ENCODE results near the gene NDUFV2. TPM values are rescaled to one million over a fixed set of nuclear protein-coding genes. Genes with fewer than 3 reads are reported as not detected.
A peak's percentile ranks its signal among the peaks of the same experiment; 100 is the strongest.

NDUFV2 gene
- total RNA-seq, 4 donors from 2014 or later = 251 to 386 (median 277) TPM

DNA sequence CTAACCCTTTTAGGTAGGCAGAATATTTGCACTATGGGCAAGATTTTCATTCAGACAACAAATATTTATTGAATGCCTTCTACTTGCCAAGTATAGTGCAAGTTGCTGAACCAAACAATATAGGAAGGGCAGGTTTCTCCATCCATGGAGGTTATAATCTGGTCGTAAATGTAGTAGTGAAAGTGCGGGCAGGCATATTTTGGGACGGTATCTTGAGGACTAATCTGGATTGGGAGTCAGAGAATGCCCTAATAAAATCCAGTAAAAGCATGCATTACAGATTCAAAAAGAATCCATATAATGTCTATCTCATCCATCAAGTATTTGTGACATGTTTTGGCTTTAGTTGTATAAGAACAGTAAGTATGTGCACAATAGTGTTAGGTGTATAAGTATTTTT is 1.7 kb upstream of the NDUFV2 start:
- ATAC-seq (no peak), DNase-seq (no peak)
- no peak for TF ChIP-seq POLR2A (IDR thresholded peaks at IDR 0.05)
- TF ChIP-seq, protein P1, sequence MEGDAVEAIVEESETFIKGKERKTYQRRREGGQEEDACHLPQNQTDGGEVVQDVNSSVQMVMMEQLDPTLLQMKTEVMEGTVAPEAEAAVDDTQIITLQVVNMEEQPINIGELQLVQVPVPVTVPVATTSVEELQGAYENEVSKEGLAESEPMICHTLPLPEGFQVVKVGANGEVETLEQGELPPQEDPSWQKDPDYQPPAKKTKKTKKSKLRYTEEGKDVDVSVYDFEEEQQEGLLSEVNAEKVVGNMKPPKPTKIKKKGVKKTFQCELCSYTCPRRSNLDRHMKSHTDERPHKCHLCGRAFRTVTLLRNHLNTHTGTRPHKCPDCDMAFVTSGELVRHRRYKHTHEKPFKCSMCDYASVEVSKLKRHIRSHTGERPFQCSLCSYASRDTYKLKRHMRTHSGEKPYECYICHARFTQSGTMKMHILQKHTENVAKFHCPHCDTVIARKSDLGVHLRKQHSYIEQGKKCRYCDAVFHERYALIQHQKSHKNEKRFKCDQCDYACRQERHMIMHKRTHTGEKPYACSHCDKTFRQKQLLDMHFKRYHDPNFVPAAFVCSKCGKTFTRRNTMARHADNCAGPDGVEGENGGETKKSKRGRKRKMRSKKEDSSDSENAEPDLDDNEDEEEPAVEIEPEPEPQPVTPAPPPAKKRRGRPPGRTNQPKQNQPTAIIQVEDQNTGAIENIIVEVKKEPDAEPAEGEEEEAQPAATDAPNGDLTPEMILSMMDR (IDR thresholded peaks at IDR 0.05 in 4 of 5, conservative IDR thresholded peaks at IDR 0.05 in 1 of 5) = no peak
- Histone ChIP-seq H3K27ac (peak overlapping the region in 1 of 4 donors; percentile 93), H3K4me3 (no peak overlapping the region), H3K36me3 (no peaks in the 10 kb centered on the region), H3K9me3 (no peaks in the 10 kb centered on the region), H3K4me1 (peaks cover 28 to 31% of the 10 kb centered on the region in 2 donors), H3K27me3 (no peaks in the 10 kb centered on the region)
- intact Hi-C loops (cut with DNase I; ENCODE audit: low total_unique reads) (no loop called here), in situ Hi-C loops (cut with MboI; ENCODE audit: low sequenced_read_pairs in 4 of 4) (loop anchor here in 2 of 4 donors (5.0 to 25.0 kb wide), 2 partner anchors 37 to 1863 kb away; partner anchors contain the start of genes ANKRD12 (in 1 of the 2) and LRRC30 (in 1 of the 2))

DNA sequence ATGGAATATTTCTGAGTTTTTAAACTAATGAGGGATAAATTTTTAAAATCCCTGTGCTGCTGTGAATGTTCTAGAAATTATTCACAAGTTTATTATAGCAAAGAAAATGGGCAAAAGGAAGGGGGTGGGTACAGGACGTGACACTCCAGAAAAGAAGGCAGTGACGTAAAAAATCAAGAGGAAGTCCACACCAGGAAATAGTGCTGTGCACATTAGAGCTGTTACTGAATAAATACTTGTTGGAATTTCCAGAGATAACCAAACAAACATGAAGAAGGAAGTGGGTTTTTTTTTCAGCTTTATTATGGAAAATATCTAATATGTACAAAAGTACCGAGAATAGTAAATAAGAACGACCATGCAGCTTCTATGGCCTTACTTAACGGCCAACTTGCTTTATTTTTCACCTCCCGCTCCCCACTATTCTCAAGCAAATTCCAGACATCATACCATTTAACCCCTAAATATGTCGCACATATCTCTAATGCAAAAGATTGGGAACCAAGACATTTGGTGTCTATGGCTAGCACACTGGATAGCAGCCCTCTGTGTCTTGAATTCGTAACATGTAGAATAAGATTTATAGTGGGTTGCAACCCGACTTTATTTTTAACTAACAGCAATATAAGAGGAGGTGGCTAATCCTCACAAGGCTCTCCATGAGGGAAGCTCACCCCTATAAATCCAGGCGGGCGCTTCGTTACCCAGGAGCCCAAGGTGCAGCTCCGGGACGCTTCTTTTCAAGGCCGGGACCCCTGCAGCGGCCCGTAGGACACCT is 580 bp upstream of the NDUFV2 start:
- H3K27ac ChIP-seq = peak overlapping the region; percentile 93 to 98 (median 96)
- no peaks in the 10 kb centered on the region for H3K27me3 ChIP-seq
- TF ChIP-seq, protein P1 (IDR thresholded peaks at IDR 0.05 in 4 of 5, conservative IDR thresholded peaks at IDR 0.05 in 1 of 5) = no peak
- TF ChIP-seq POLR2A (IDR thresholded peaks at IDR 0.05) = no peak
- ATAC-seq (no peak), DNase-seq (no peak)
- in situ Hi-C loops (cut with MboI; ENCODE audit: low sequenced_read_pairs in 4 of 4) (loop anchor here in 2 of 4 donors (5.0 to 25.0 kb wide), 2 partner anchors 35 to 1865 kb away; partner anchors contain the start of genes ANKRD12 (in 1 of the 2) and LRRC30 (in 1 of the 2)), intact Hi-C loops (cut with DNase I; ENCODE audit: low total_unique reads) (loop anchor here (1.0 to 2.0 kb wide), 5 partner anchors 29 to 811 kb away; partner anchors contain the start of genes PPP4R1 and TWSG1)
- no peaks in the 10 kb centered on the region for H3K36me3 ChIP-seq
- H3K4me3 ChIP-seq = peak overlapping the region; percentile 73 to 89 (median 82)
- peaks cover 40 to 43% of the 10 kb centered on the region in 2 donors for H3K4me1 ChIP-seq
- no peaks in the 10 kb centered on the region for H3K9me3 ChIP-seq

DNA sequence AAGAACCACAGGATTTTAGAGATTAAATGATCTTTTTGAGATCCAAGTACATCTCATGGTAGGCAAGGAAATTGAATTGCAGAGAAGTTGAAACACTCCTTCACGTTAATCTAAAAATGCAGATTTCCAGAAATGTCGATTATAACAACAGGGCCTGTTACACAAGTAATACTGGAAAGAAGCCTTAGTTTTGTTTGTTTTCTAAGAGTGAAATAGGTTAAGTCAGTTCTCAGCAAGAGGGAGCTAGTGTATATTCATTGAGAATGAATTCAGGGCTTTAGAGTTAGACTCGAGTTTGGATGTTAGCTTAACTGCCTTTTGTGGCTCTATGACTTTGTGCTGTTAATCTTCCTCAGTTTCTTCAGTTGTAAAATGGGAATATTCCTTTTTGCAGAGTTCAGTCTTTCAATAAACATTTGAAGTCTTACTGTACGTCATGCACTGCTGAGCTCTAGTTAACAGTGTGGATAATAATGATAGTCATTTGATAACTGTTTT is 926 bp downstream of the NDUFV2 start:
- Histone ChIP-seq H3K4me3 (peak overlapping the region; percentile 73 to 89 (median 82)), H3K36me3 (no peaks in the 10 kb centered on the region), H3K27ac (peak overlapping the region; percentile 93 to 98 (median 96)), H3K4me1 (peaks cover 48 to 54% of the 10 kb centered on the region in 2 donors), H3K27me3 (no peaks in the 10 kb centered on the region), H3K9me3 (no peaks in the 10 kb centered on the region)
- in situ Hi-C loops (cut with MboI; ENCODE audit: low sequenced_read_pairs in 4 of 4) (loop anchor here in 2 of 4 donors (5.0 to 25.0 kb wide), 2 partner anchors 34 to 1866 kb away; partner anchors contain the start of genes ANKRD12 (in 1 of the 2) and LRRC30 (in 1 of the 2)), intact Hi-C loops (cut with DNase I; ENCODE audit: low total_unique reads) (loop anchor here (1.0 to 2.0 kb wide), 4 partner anchors 31 to 809 kb away; partner anchors contain the start of gene TWSG1)
- no peak for TF ChIP-seq POLR2A (IDR thresholded peaks at IDR 0.05)
- TF ChIP-seq, protein P1 (IDR thresholded peaks at IDR 0.05 in 4 of 5, conservative IDR thresholded peaks at IDR 0.05 in 1 of 5) = peak in 3 of 5 experiments; percentile 7 to 35 (median 29)
- DNase-seq (no peak), ATAC-seq (peak; percentile 20 to 57)

DNA sequence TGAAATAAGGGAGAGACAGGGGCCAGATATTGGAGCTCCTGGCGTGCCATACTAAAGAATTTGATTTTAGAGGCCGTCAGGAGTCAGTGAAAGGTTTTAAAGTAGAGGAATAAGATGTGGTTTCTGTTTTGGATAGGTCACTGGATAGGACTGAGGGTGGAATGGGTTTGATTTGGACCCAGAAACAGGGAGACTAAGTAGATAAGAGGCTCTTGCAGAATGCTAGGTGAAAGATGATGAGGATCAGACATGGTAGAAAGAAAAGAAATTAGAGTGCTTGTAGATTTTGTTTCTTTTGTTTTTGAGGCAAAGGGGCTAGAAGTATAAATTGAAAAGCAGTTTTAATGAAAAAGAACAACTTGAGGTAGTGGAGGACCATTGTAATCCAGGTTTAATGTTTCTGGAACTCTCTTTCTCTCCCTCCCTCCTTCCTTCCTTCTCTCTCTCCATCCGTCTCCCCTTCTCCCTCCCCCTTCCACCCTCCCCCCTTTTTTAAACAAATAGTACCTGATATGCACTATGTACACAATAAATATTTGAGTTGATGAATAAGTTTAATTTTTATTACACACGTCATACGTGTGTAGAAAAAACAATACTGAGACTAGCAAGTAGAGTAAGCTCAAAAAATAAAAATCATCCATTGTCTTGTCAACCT is 1.9 kb downstream of the NDUFV2 start:
- no peaks in the 10 kb centered on the region for H3K36me3 ChIP-seq
- H3K4me1 ChIP-seq = peaks cover 58 to 64% of the 10 kb centered on the region in 2 donors
- in situ Hi-C loops (cut with MboI; ENCODE audit: low sequenced_read_pairs in 4 of 4) = loop anchor here in 2 of 4 donors (5.0 to 25.0 kb wide), 2 partner anchors 33 to 1867 kb away; partner anchors contain the start of genes ANKRD12 (in 1 of the 2) and LRRC30 (in 1 of the 2)
- H3K27ac ChIP-seq = peak overlapping the region; percentile 93 to 98 (median 96)
- intact Hi-C loops (cut with DNase I; ENCODE audit: low total_unique reads) = no loop called here
- DNase-seq = no peak
- no peak for TF ChIP-seq POLR2A (IDR thresholded peaks at IDR 0.05)
- TF ChIP-seq, protein P1 (IDR thresholded peaks at IDR 0.05 in 4 of 5, conservative IDR thresholded peaks at IDR 0.05 in 1 of 5) = no peak
- ATAC-seq = no peak
- H3K9me3 ChIP-seq = no peaks in the 10 kb centered on the region
- H3K4me3 ChIP-seq = peak overlapping the region; percentile 73 to 89 (median 82)
- H3K27me3 ChIP-seq = no peaks in the 10 kb centered on the region
